Ovary (tissue), 9 donors: ENCODE results near the gene PEA15. TPM values are rescaled to one million over a fixed set of nuclear protein-coding genes. Genes with fewer than 3 reads are reported as not detected.

Experiments
- DNase-seq, 5 donors: peaks; one replicate each; pipeline ENCODE4 v3.0.0-alpha.2; 2019 to 2020
- H3K27ac ChIP-seq, 2 donors: fragments of 200-600 bp; one replicate each; pipeline versions ENCODE4 v1.5.1 to v1.8.0; 2019 to 2022
- H3K27me3 ChIP-seq: fragments of 200-600 bp; one replicate; pipeline ENCODE4 v1.8.0; 2022
- H3K36me3 ChIP-seq: fragments of 200-600 bp; sonication (generic); one replicate; pipeline ENCODE4 v1.5.1; 2019
- H3K4me1 ChIP-seq: one replicate; pipeline ENCODE4 v1.8.1; 2013; ENCODE audit warnings: mild to moderate bottlenecking, moderate library complexity; ENCODE audit not compliant: insufficient read depth
- H3K4me3 ChIP-seq: fragments of 200-600 bp; sonication (generic); one replicate; pipeline ENCODE4 v1.5.1; 2017
- H3K9me3 ChIP-seq, 2 donors: fragments of 200-600 bp in 1 of 2; sonication (generic) in 1 of 2; one replicate each; pipeline versions ENCODE4 v1.5.1 to v1.8.1; 2013 to 2019; ENCODE audit warnings: mild to moderate bottlenecking in 1 of 2, moderate library complexity in 1 of 2
- EP300 ChIP-seq: sonication (generic); formaldehyde crosslinking; IDR thresholded peaks from one replicate; pipeline ENCODE4 v1.6.1; 2017; ENCODE audit warnings: antibody characterized with exemption
- POLR2A ChIP-seq: fragments of 450-650 bp; IDR thresholded peaks from one replicate; pipeline ENCODE4 v1.6.1; 2017; ENCODE audit warnings: antibody characterized with exemption, mild to moderate bottlenecking, moderate library complexity
- WGBS, 3 donors: extraction: QIAGEN DNeasy Blood & Tissue Kit in 1 of 3; methylation state at CpG; one replicate each; pipeline versions ENCODE4 v1.1.5 to v1.1.7; 2013 to 2017; 5-methylcytosine and 5-hydroxymethylcytosine counted together
- intact Hi-C, 4 donors: fragments of 100-400 bp; cut with DNase I; formaldehyde crosslinking; loops; one replicate each; pipeline versions ENCODE4 v1.11.0 to v1.15.1; 2022 to 2023
- polyA plus RNA-seq, 2 donors: library from polyadenylated mRNA; stranded (reverse); fragments of 200-250 nt in 1 of 2; fragments of 350-450 nt in 1 of 2; fragmentation: Illumina TruSeq in 1 of 2; extraction: RNeasy Lipid Tissue Mini Kit (QIAGEN cat#74804) in 1 of 2; gene quantifications; one replicate each; pipeline ENCODE4 v1.2.3, GENCODE V29; 2013 to 2014
- total RNA-seq, 7 donors: library from RNA; depleted of rRNA in 2 of 7; stranded (reverse); fragments of >200 nt in 2 of 7; fragmentation: NEBNext Ultra II Directional in 3 of 7; extraction: Animal tissue kit (Norgen Biotek cat#: 25700) in 3 of 7; gene quantifications; one replicate each; pipeline versions ENCODE4 v1.1.0 to v1.2.4, GENCODE V29; 2016 to 2023
- TF ChIP-seq, protein P1 (sequence below), 3 donors: fragments of 450-650 bp in 2 of 3; fragments of 200-600 bp in 1 of 3; IDR thresholded peaks; one replicate each; pipeline versions ENCODE4 v1.5.1 to v1.8.0; 2016 to 2022; ENCODE audit warnings: antibody characterized with exemption in 3 of 3, mild to moderate bottlenecking in 1 of 3
- donor health status: DM: no; HTN: no; CAD: no; lungs with moderate emphysema.
- donor health status: DM: no; HTN: no; CAD: no.
- donor health status: Bipolar disorder and iron deficiency.
- donor health status: DM: yes; HTN: yes; CAD: no.
- donor health status: DM: no; HTN: no; CAD: no.
- donor health status: DM: yes; HTN: yes; CAD: no.

Gene PEA15
- total and polyA plus RNA-seq, 9 donors, result 38.4 to 530 (median 135) TPM

GRCh38 chr1:160239582-160240299 is 34.6 kb downstream of the PEA15 start:
- Histone ChIP-seq H3K9me3 (no peaks in the 10 kb centered on the region), H3K27ac (no peak overlapping the region), H3K27me3 (no peaks in the 10 kb centered on the region), H3K4me1 (no peaks in the 10 kb centered on the region), H3K4me3 (no peak overlapping the region), H3K36me3 (no peaks in the 10 kb centered on the region)
- no peak for DNase-seq
- intact Hi-C loops, result loop anchor here in 1 of 4 donors (5.0 kb wide), 1 partner anchor 47 kb away; the partner anchor contains the start of gene CASQ1
- 94 to 95% (median 94%) methylated on average over 22 to 24 of the region's 24 CpGs for WGBS, 3 donors
- no peak for TF ChIP-seq POLR2A

DNA sequence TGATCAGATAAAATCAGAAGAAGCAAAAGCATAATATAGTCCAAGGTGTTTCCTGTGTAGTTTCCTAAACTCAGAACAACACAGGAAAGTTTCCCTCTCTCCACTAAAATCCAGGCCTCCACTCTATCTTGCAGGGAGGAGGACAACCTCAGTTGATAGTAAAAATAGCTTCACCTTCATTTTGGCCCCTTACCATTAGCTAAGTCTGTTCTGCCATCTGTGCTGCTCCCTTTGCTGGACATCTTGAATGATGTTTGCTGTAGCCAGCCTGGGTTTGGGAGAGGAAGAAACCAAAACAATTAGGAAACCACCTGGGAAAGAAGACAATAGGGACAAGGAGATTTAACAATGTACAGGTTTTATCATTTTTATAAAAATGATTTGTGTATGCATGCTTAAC is 38.6 kb downstream of the PEA15 start:
- intact Hi-C loops, result no loop called here
- TF ChIP-seq, protein P1, sequence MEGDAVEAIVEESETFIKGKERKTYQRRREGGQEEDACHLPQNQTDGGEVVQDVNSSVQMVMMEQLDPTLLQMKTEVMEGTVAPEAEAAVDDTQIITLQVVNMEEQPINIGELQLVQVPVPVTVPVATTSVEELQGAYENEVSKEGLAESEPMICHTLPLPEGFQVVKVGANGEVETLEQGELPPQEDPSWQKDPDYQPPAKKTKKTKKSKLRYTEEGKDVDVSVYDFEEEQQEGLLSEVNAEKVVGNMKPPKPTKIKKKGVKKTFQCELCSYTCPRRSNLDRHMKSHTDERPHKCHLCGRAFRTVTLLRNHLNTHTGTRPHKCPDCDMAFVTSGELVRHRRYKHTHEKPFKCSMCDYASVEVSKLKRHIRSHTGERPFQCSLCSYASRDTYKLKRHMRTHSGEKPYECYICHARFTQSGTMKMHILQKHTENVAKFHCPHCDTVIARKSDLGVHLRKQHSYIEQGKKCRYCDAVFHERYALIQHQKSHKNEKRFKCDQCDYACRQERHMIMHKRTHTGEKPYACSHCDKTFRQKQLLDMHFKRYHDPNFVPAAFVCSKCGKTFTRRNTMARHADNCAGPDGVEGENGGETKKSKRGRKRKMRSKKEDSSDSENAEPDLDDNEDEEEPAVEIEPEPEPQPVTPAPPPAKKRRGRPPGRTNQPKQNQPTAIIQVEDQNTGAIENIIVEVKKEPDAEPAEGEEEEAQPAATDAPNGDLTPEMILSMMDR (IDR thresholded peaks at IDR 0.05), result no peak
- no peak for TF ChIP-seq EP300
- no peak for TF ChIP-seq POLR2A
- DNase-seq, result no peak
- H3K4me1 ChIP-seq, result no peaks in the 10 kb centered on the region
- no peaks in the 10 kb centered on the region for H3K36me3 ChIP-seq
- H3K27ac ChIP-seq, result no peak overlapping the region
- H3K9me3 ChIP-seq, result no peaks in the 10 kb centered on the region
- H3K27me3 ChIP-seq, result no peaks in the 10 kb centered on the region
- no peak overlapping the region for H3K4me3 ChIP-seq

- Histone ChIP-seq H3K27me3 (no peaks in the 10 kb centered on the region), H3K36me3 (no peaks in the 10 kb centered on the region), H3K9me3 (no peaks in the 10 kb centered on the region), H3K27ac (no peak overlapping the region), H3K4me1 (no peaks in the 10 kb centered on the region), H3K4me3 (no peak overlapping the region)
- WGBS, 3 donors, result 75 to 77% (median 75%) methylated on average over 1 of the region's 1 CpG
- intact Hi-C loops, result no loop called here
- TF ChIP-seq POLR2A (no peak), EP300 (no peak)
- TF ChIP-seq, protein P1 (IDR thresholded peaks at IDR 0.05), result no peak
- no peak for DNase-seq
Measured at GRCh38 chr1:160244209-160244608, 39.0 kb downstream of the PEA15 start.

DNA sequence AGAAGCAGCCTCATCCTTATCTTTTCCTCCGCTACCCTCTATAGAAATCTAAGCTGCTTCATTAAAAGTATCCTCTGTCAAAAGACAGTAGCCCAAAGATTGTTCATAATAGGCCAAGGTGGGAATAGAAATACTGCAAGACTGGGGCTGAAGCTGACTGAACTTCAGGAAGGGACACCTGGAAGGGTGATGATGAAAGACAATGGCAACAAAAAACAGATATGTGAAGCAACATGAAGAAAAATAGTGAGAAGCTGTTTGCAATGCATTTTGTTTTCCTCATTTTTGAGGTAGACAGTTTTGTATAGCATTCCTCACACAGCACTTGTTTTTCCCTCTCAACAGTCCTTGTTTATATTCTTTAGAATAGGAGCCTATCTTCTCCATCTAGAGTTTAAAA is 40.2 kb downstream of the PEA15 start:
- TF ChIP-seq POLR2A, result no peak
- TF ChIP-seq, protein P1 (IDR thresholded peaks at IDR 0.05), result no peak
- no peak for TF ChIP-seq EP300
- H3K36me3 ChIP-seq, result no peaks in the 10 kb centered on the region
- intact Hi-C loops, result no loop called here
- no peaks in the 10 kb centered on the region for H3K4me1 ChIP-seq
- no peak for DNase-seq
- H3K4me3 ChIP-seq, result no peak overlapping the region
- H3K27ac ChIP-seq, result no peak overlapping the region
- no peaks in the 10 kb centered on the region for H3K27me3 ChIP-seq
- WGBS, 3 donors, result 92 to 95% (median 94%) methylated on average over 1 of the region's 1 CpG
- no peaks in the 10 kb centered on the region for H3K9me3 ChIP-seq

GRCh38 chr1:160247053-160247452 is 41.9 kb downstream of the PEA15 start:
- Histone ChIP-seq H3K9me3 (no peaks in the 10 kb centered on the region), H3K4me3 (no peak overlapping the region), H3K27ac (no peak overlapping the region), H3K4me1 (no peaks in the 10 kb centered on the region), H3K36me3 (no peaks in the 10 kb centered on the region), H3K27me3 (no peaks in the 10 kb centered on the region)
- WGBS, 3 donors, result 83 to 95% (median 94%) methylated on average over 1 of the region's 1 CpG
- intact Hi-C loops, result no loop called here
- no peak for DNase-seq
- TF ChIP-seq POLR2A, result no peak
- TF ChIP-seq, protein P1 (IDR thresholded peaks at IDR 0.05), result no peak
- no peak for TF ChIP-seq EP300
